Body of pancreas (tissue), 4 donors: Measurements from ENCODE around the gene EXT2. TPM values are rescaled to one million over a fixed set of nuclear protein-coding genes. Genes with fewer than 3 reads are reported as not detected.

Experiments used
- ATAC-seq: fragments of 150-250 bp; one replicate; pipeline ENCODE4 v1.9.1; 2016
- DNase-seq, 4 donors: peaks; one replicate each; pipeline ENCODE4 v3.0.0-alpha.2; 2019
- H3K27ac ChIP-seq, 4 donors: fragments of 200-600 bp; sonication (generic); 1 replicate in 3 of 4; 2 replicates in 1 of 4; pipeline versions ENCODE4 v1.5.1 to v1.6.1; 2016 to 2019; ENCODE audit warnings: mild to moderate bottlenecking in 1 of 4, mixed read lengths in 1 of 4, moderate library complexity in 1 of 4
- H3K27me3 ChIP-seq, 2 donors: fragments of 200-600 bp; sonication (generic); one replicate each; pipeline ENCODE4 v1.6.0; 2016; ENCODE audit warnings: mild to moderate bottlenecking in 1 of 2
- H3K36me3 ChIP-seq, 2 donors: fragments of 200-600 bp; sonication (generic); replicated peaks in 1 of 2; 2 replicates each; pipeline ENCODE4 v1.5.1; 2016; ENCODE audit warnings: low read depth in 2 of 2; ENCODE audit not compliant: insufficient read depth in 1 of 2
- H3K4me1 ChIP-seq: fragments of 200-600 bp; sonication (generic); one replicate; pipeline ENCODE4 v1.6.0; 2016
- H3K4me3 ChIP-seq, 2 donors: fragments of 200-600 bp; sonication (generic); 1 replicate in 1 of 2; 2 replicates in 1 of 2; pipeline ENCODE4 v1.5.1; 2016 to 2019
- H3K9me3 ChIP-seq, 3 donors: fragments of 200-600 bp; sonication (generic); 1 replicate in 2 of 3; 2 replicates in 1 of 3; pipeline ENCODE4 v1.5.1; 2016
- CTCF ChIP-seq, 7 experiments: fragments of 450-650 bp in 4 of 7; fragments of 200-600 bp in 3 of 7; sonication (generic) in 3 of 7; IDR thresholded peaks; one replicate each; pipeline ENCODE4 v1.5.1; 2016 to 2019; ENCODE audit warnings: antibody characterized with exemption in 7 of 7
- POLR2A ChIP-seq, 3 donors: fragments of 450-650 bp; IDR thresholded peaks; one replicate each; pipeline ENCODE4 v1.6.1; 2016; ENCODE audit warnings: antibody characterized with exemption in 3 of 3, mild to moderate bottlenecking in 2 of 3
- WGBS, 2 donors: methylation state at CpG; one replicate each; pipeline ENCODE4 v1.1.5; 2017; 5-methylcytosine and 5-hydroxymethylcytosine counted together
- intact Hi-C: fragments of 100-400 bp; cut with DNase I; formaldehyde crosslinking; loops from one replicate; pipeline ENCODE4 v1.15.1; 2023
- total RNA-seq, 2 donors: library from RNA; depleted of rRNA; stranded (reverse); fragments of >200 nt; gene quantifications; one replicate each; pipeline ENCODE4 v1.1.0, GENCODE V29; 2016

EXT2 gene
- total RNA-seq, 2 donors from 2014 or later: 21.4 to 34.2 TPM

DNA sequence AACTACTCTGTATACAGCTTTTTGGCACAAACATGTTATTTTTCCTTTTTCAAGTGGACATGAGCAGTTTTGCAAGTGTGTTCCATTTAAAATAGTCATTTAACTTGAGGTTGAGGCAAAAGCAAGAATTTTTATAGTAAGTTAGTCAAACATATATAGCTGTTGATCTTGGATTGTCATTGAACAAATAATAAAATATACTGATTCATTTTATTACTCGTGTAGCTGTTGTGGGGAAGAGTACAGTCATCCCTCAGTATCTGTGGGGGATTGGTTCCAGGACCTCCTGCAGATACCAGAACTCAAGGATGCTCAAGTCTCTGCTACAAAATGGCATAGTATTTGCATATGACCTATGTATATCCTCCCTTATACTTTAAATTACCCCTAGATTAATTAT lies 45.3 kb downstream of the EXT2 start:
- intact Hi-C loops: no loop called here
- DNase-seq (no peak), ATAC-seq (no peak)
- no peaks in the 10 kb centered on the region for H3K4me1 ChIP-seq
- H3K27me3 ChIP-seq: no peaks in the 10 kb centered on the region
- TF ChIP-seq CTCF (IDR thresholded peaks at IDR 0.05) (no peak), POLR2A (IDR thresholded peaks at IDR 0.05) (no peak)
- H3K9me3 ChIP-seq: no peaks in the 10 kb centered on the region
- 43 to 79% methylated on average over 1 of the region's 1 CpG for WGBS, 2 donors
- no peak overlapping the region for H3K4me3 ChIP-seq
- H3K27ac ChIP-seq: no peak overlapping the region
- H3K36me3 ChIP-seq: peaks cover 0 to 2% of the 10 kb centered on the region in 2 donors

GRCh38 chr11:44143987-44144909 lies 48.8 kb downstream of the EXT2 start:
- DNase-seq (no peak), ATAC-seq (no peak)
- Histone ChIP-seq H3K36me3 (peaks cover 0 to 5% of the 10 kb centered on the region in 2 donors), H3K27me3 (no peaks in the 10 kb centered on the region), H3K27ac (no peak overlapping the region), H3K4me3 (no peak overlapping the region), H3K4me1 (no peaks in the 10 kb centered on the region), H3K9me3 (no peaks in the 10 kb centered on the region)
- intact Hi-C loops: no loop called here
- 70 to 80% methylated on average over 7 of the region's 7 CpGs for WGBS, 2 donors
- TF ChIP-seq POLR2A (IDR thresholded peaks at IDR 0.05) (no peak), CTCF (IDR thresholded peaks at IDR 0.05) (no peak)

GRCh38 chr11:44145011-44145775 lies 49.7 kb downstream of the EXT2 start:
- 83% methylated on average over 3 of the region's 3 CpGs for WGBS, 2 donors
- TF ChIP-seq POLR2A (IDR thresholded peaks at IDR 0.05): no peak
- no peak for TF ChIP-seq CTCF (IDR thresholded peaks at IDR 0.05)
- intact Hi-C loops: no loop called here
- no peaks in the 10 kb centered on the region for H3K4me1 ChIP-seq
- ATAC-seq: no peak
- DNase-seq: no peak
- no peaks in the 10 kb centered on the region for H3K9me3 ChIP-seq
- no peak overlapping the region for H3K4me3 ChIP-seq
- no peaks in the 10 kb centered on the region for H3K27me3 ChIP-seq
- H3K27ac ChIP-seq: no peak overlapping the region
- peaks cover 0 to 5% of the 10 kb centered on the region in 2 donors for H3K36me3 ChIP-seq

- no peak for DNase-seq
- Histone ChIP-seq H3K4me1 (no peaks in the 10 kb centered on the region), H3K4me3 (no peak overlapping the region), H3K27ac (no peak overlapping the region), H3K36me3 (peaks cover 0 to 3% of the 10 kb centered on the region in 2 donors), H3K27me3 (no peaks in the 10 kb centered on the region), H3K9me3 (no peaks in the 10 kb centered on the region)
- no peak for ATAC-seq
- TF ChIP-seq POLR2A (IDR thresholded peaks at IDR 0.05) (no peak), CTCF (IDR thresholded peaks at IDR 0.05) (no peak)
- intact Hi-C loops: no loop called here
- 96 to 99% methylated on average over 2 of the region's 2 CpGs for WGBS, 2 donors
Observed at GRCh38 chr11:44146931-44147330, 51.5 kb downstream of the EXT2 start.
